Stimulated activated naive CD8-positive, alpha-beta T cell treated with anti-CD3 and anti-CD28 coated beads, Interleukin-15, Interleukin-2, amounts not matched to agents 100 U/mL and 50 U/mL, for 24 hours (primary cell): Measurements from ENCODE around the gene SMIM44.

Source experiments
- ATAC-seq: fragments of 150-1000 bp; cut with Tn5 transposase; one replicate; pipeline ENCODE4 v1.10.0; 2021
- DNase-seq: peaks from one replicate; pipeline ENCODE4 v3.0.0; 2021

The SMIM44 gene

DNA sequence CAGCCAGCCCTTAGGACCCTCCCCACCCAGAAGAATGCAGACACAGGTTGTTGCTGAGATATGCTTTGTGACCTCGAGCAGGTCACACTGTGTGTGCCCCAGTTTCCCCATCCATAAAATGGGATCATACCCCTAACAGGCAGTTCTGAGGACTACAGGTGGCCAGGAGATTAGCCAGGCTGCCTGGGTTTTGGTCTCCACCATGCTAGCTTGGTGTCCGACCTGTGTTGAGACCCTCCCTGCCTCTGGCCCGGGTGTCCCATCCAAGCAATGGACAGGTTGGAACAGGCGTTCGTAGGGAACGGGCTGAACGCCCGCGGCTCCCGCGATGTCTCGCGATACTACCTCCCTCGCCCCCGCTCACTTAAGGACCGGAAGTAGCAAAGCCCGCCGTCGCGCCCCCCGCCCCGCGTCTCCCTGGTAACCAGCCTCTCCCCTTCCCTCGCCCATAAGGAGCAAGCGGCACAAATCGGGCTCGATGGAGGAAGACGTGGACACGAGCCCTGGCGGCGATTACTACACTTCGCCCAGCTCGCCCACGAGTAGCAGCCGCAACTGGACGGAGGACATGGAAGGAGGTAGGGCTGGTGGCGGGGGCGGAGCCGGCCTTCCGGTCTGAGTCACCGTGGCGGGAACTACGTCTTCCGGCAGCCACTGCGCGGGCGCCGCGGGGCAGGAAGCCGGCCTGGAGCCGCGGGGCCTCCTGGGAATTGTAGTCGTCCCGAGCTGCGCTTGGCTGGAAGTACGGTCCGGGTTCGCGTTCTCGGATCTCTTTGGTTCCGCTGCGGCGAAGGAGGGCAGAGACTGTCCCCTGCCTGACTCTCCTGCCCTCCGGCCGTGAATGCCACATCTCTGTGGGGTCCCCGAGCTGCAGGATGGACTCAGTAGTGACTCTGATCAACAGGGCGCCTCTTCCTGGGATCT is 48.3 kb downstream of the SMIM44 start:
- peak; percentile 98 for DNase-seq
- ATAC-seq, result peak; percentile 96

DNA sequence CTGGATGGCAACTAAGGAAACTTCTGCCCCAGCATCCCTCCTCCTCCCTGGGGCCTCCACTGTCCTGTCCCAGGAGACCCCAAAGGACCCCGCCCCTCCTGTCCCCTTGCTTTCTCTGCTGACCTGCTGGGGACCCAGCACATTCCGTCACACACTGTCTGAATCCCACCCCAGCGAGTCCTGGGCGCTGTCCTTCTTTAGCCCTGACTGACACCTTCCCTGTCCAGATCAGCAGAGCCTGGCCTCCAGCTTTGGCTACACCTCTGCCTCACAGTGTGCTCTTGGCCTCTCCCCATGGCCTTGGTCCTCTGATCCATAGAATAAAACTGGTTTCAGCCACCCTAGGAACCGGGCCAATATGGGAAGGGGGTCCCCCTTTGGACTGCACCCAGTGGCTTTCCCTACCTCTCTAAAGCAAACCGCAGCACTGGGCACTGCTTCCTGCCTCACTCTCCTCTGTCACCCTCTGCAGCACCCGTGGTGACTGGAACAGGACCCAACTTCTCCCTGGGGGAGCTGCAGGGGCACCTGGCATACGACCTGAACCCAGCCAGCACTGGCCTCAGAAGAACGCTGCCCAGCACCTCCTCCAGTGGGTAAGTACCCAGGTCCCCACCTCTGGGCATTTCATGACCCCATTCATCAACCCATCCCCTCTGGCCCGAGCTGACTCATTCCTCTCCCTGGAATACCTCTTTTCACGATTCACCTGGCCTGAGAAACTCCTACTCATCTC is 49.3 kb downstream of the SMIM44 start:
- no peak for DNase-seq
- no peak for ATAC-seq

DNA sequence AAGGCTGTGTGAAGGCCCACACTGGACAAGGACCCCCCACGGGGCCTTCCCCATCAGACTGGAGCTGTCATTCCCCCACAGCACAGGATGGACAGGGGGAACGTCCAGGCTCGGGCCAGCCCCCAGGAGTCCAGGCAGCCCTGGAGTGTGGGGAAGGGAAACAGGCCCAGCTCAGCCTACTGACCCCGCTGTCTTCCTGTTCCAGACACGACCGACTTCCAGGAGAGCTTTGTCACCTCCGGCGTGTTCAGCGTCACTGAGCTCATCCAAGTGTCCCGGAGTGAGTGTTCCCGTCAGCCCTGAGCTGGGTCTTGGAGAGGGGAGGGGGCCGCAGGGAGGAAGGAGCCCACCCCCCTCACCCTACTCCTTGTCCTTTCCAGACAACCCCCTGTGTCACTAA is 49.9 kb downstream of the SMIM44 start:
- no peak for DNase-seq

More for the DNA sequence above, 49.9 kb downstream of the SMIM44 start:
- no peak for ATAC-seq
